Neural crest cell (in vitro differentiated cells): ENCODE measurements around the gene ELF2. TPM values are rescaled to one million over a fixed set of nuclear protein-coding genes. Genes with fewer than 3 reads are reported as not detected.
"Not testable (repeated sequence)": the region's sequence is repeated elsewhere in the genome, so short reads cannot be mapped to it uniquely, and the experiment has no call there.

Source experiments
- DNase-seq: peaks from one replicate; pipeline ENCODE4 v3.0.0; 2021; ENCODE audit warnings: low read depth, mixed read lengths, low spot score
- H3K27ac Mint-ChIP-seq: one replicate; pipeline ENCODE4 v1.8.0; 2021; ENCODE audit warnings: mild to moderate bottlenecking, mixed read lengths; ENCODE audit not compliant: unreplicated experiment
- H3K27me3 Mint-ChIP-seq: 2 replicates; pipeline ENCODE4 v1.8.0; 2021; ENCODE audit warnings: low read depth, mild to moderate bottlenecking, mixed read lengths
- H3K36me3 Mint-ChIP-seq: 2 replicates; pipeline ENCODE4 v1.8.0; 2021; ENCODE audit warnings: low read depth, mild to moderate bottlenecking, mixed read lengths
- H3K4me1 Mint-ChIP-seq: 2 replicates; pipeline ENCODE4 v1.8.0; 2021; ENCODE audit warnings: mixed read lengths
- H3K4me3 Mint-ChIP-seq: one replicate; pipeline ENCODE4 v1.8.0; 2021; ENCODE audit warnings: mild to moderate bottlenecking, mixed read lengths
- H3K9me3 Mint-ChIP-seq: 2 replicates; pipeline ENCODE4 v1.8.0; 2021; ENCODE audit warnings: mixed read lengths
- total RNA-seq: library from RNA; stranded (reverse); gene quantifications from 2 replicates; pipeline ENCODE4 v1.2.1, GENCODE V29; 2021
- TF ChIP-seq, protein P1 (sequence below): fragments of 200-600 bp; sonication (generic); conservative IDR thresholded peaks from 2 replicates; pipeline ENCODE4 v1.5.0; 2021; ENCODE audit warnings: antibody characterized with exemption, mild to moderate bottlenecking

The ELF2 gene
- total RNA-seq, 1 donor from 2014 or later, result 39.4 TPM

DNA sequence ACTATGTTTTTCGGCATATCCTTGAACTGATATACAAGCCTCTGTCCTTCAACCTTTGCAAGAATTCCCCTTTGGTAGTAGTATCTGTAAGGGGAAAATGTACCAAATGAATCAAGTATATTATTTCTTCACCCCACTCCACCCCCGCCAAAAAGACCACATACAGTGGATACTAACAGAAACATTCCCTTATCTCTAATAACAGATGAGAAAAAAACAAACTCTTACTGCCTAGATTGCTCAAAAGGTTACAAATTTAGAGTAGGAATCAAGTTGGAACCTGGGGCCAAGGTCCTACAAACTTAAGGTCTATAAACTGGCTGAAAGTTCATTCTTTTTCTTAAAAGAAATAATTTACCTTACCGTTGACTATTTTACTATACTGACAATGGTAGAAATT, 116.4 kb downstream of the ELF2 start:
- no peak overlapping the region for H3K27ac Mint-ChIP-seq
- no peaks in the 10 kb centered on the region for H3K4me1 Mint-ChIP-seq
- H3K27me3 Mint-ChIP-seq, result no peaks in the 10 kb centered on the region
- TF ChIP-seq, protein P1, sequence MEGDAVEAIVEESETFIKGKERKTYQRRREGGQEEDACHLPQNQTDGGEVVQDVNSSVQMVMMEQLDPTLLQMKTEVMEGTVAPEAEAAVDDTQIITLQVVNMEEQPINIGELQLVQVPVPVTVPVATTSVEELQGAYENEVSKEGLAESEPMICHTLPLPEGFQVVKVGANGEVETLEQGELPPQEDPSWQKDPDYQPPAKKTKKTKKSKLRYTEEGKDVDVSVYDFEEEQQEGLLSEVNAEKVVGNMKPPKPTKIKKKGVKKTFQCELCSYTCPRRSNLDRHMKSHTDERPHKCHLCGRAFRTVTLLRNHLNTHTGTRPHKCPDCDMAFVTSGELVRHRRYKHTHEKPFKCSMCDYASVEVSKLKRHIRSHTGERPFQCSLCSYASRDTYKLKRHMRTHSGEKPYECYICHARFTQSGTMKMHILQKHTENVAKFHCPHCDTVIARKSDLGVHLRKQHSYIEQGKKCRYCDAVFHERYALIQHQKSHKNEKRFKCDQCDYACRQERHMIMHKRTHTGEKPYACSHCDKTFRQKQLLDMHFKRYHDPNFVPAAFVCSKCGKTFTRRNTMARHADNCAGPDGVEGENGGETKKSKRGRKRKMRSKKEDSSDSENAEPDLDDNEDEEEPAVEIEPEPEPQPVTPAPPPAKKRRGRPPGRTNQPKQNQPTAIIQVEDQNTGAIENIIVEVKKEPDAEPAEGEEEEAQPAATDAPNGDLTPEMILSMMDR, result no peak
- DNase-seq, result no peak
- H3K4me3 Mint-ChIP-seq, result no peak overlapping the region
- no peaks in the 10 kb centered on the region for H3K9me3 Mint-ChIP-seq
- peaks cover 14% of the 10 kb centered on the region for H3K36me3 Mint-ChIP-seq

DNA sequence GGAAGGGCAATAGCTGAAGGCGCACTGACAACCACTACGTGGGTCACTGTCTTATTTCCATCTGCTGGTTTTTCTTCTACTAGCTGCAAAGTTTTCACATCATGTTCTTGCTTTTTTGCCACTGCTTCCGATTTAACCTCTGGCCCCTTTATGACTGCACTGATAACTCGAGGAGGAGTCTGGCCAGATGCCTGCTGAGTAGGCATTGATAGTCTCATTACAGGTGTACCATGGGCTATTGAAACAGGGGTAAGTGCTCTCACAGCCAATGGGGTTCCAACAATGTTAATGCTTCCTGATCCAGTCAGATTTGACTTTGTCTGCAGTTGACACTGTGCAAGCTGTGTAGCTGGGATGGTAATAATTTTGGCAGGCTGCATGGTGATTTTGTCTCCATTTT, 118.0 kb downstream of the ELF2 start:
- peaks cover 17% of the 10 kb centered on the region for H3K36me3 Mint-ChIP-seq
- H3K4me3 Mint-ChIP-seq, H3K9me3 Mint-ChIP-seq, DNase-seq, H3K27me3 Mint-ChIP-seq, H3K27ac Mint-ChIP-seq, H3K4me1 Mint-ChIP-seq: not testable (repeated sequence)

DNA sequence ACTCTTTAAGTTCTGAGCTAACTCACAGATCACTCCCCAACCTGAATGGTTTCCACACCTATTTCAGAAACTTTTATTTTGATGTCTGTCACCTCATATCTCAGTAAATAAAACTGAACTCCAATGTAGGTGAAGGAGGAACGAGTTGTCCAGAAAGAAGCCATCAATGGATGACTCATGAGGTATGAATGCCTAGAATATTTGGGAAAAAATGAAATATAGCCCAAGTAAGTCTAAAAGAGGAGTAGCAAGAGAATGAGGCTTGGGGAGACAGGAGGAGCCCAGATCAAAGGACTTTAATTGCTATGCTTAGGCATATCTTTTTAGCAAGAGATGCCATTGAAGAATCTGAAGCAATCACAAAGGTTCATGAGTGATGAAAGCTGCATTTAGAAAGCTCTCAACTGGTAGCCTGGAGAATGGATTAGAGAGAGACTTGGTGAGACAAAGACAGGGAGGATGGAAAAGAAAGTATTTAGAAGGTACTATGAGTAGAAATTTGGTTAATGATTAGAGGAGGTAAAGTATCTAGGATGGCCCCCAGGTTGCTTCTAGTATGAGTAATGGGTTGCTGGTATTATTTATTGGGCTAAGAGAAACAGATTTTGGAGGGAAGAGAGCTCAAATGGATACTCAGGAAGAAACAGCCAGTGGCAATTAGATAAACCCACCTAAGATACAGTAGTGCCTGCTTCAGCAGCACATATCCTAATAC, 122.1 kb downstream of the ELF2 start:
- DNase-seq, result no peak
- H3K4me1 Mint-ChIP-seq, result peaks cover under 1% of the 10 kb centered on the region
- H3K27ac Mint-ChIP-seq, result no peak overlapping the region
- H3K4me3 Mint-ChIP-seq, result no peak overlapping the region
- TF ChIP-seq, protein P1, result no peak
- H3K9me3 Mint-ChIP-seq, result no peaks in the 10 kb centered on the region
- H3K36me3 Mint-ChIP-seq, result peaks cover 11% of the 10 kb centered on the region
- H3K27me3 Mint-ChIP-seq, result no peaks in the 10 kb centered on the region

DNA sequence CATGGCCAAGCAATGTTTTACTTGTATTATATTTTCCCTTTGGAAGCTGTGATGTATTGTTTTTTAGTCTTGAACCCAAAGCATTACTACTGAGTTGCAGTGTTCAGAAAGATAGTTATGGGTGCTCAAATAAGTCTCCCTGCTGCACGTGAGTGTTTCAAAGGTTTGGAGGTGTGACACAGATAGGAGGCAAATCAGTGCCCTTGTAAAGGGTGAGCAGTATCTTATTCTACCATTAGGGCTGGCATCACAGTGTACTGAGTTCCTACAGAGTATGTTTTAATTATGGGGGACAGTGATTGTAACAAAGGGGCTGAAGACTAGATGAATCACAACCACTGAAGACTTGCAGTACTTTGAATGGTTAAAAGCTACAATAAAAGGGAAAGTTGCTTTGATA, 123.1 kb downstream of the ELF2 start:
- TF ChIP-seq, protein P1, result no peak
- Mint-ChIP-seq H3K36me3 (peaks cover 13% of the 10 kb centered on the region), H3K27ac (peak overlapping the region; percentile 79), H3K9me3 (no peaks in the 10 kb centered on the region), H3K27me3 (no peaks in the 10 kb centered on the region), H3K4me3 (no peak overlapping the region), H3K4me1 (peaks cover 4% of the 10 kb centered on the region)
- no peak for DNase-seq

DNA sequence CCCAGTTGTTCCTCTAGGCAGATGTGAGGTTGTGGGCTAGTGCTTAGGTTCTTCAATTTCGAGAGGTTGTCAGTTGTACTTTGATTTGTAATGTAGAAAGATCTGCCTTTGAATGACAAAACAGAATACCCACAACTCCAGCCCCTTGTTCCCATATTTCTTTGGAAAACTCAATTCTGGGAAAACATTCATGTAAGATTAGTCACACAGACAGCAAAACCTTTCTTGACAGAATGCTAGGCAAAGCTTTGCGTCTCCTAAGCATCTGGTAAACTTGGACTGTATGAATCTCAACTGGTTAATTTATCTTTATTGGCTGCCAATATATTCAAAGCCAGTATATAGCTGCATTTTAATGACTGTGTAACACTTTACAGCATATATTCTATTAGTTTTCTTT, 126.6 kb downstream of the ELF2 start:
- TF ChIP-seq, protein P1, result no peak
- Mint-ChIP-seq H3K36me3 (peaks cover 14% of the 10 kb centered on the region), H3K27me3 (no peaks in the 10 kb centered on the region), H3K9me3 (no peaks in the 10 kb centered on the region), H3K27ac (no peak overlapping the region), H3K4me3 (no peak overlapping the region), H3K4me1 (peaks cover 4% of the 10 kb centered on the region)
- no peak for DNase-seq

DNA sequence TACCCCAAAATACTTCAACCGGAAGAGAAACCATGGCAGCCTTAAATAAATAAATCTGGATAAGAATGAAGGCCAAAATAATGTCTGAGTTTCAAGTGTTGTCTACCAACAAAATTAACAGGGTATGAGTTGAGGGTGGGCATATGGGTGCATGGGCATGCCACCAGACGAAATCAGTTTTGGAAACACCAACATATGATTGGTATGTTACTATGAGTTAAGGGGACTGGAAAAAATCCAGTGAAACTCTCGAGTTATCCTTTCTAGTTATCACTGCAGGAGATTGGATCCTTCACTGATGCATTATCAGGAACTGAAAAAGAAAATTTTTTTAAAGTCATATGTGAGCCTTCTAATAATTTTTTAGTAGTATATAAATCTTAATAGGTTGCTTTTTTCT, 129.0 kb downstream of the ELF2 start:
- Mint-ChIP-seq H3K4me1 (peaks cover 4% of the 10 kb centered on the region), H3K4me3 (no peak overlapping the region), H3K27me3 (no peaks in the 10 kb centered on the region), H3K9me3 (no peaks in the 10 kb centered on the region), H3K27ac (no peak overlapping the region), H3K36me3 (peaks cover 21% of the 10 kb centered on the region)
- TF ChIP-seq, protein P1, result no peak
- DNase-seq, result no peak
